CD4-positive, alpha-beta T cell treated with Interleukin-2 at 100 ng/mL for 4 hours (primary cell): Measurements from ENCODE around the gene ATRNL1.
"Not testable (repeated sequence)": the region's sequence is repeated elsewhere in the genome, so short reads cannot be mapped to it uniquely, and the experiment has no call there.

Experiments used
- DNase-seq: peaks from one replicate; pipeline ENCODE4 v3.0.0-alpha.2; 2020; ENCODE audit warnings: low spot score

ATRNL1 gene

GRCh38 chr10:115417585-115418265 is 324.6 kb downstream of the ATRNL1 start:
- no peak for DNase-seq

- no peak for DNase-seq
These were observed 329.5 kb downstream of the ATRNL1 start for GRCh38 chr10:115422624-115423023.

- no peak for DNase-seq
These were observed 334.4 kb downstream of the ATRNL1 start for GRCh38 chr10:115427611-115428010.

GRCh38 chr10:115432188-115432819 is 339.1 kb downstream of the ATRNL1 start:
- DNase-seq = no peak

GRCh38 chr10:115436999-115437398 is 343.8 kb downstream of the ATRNL1 start:
- DNase-seq = no peak

DNA sequence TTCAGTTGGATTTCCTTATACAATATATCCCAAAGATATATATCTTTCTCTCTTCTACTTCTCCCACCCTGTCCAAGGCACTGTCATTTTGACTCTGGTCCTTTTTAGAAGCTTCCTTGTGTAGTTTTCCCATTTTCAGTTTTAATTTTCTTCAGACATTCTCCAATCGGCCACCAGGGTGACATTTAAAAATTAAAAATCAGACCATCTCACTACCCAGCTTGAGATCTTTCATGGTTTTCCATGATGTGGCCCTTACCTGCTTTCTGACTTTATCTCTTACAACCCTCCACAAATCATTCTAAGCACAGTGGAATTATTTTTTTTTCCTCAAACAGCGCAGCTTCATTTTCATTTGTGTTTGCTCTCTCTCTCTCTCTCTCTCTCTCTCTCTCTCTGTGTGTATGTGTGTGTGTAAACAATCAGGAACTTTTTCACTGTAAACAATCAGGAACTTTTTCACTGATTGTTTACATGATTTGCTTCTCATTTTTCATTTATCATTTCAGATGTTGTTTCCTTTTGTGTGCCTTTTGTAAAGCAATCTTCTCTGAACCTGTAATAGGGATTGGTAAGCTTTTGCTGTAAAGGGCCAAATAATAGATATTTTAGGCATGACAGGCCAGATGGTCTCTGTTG is 348.9 kb downstream of the ATRNL1 start:
- DNase-seq = no peak

DNA sequence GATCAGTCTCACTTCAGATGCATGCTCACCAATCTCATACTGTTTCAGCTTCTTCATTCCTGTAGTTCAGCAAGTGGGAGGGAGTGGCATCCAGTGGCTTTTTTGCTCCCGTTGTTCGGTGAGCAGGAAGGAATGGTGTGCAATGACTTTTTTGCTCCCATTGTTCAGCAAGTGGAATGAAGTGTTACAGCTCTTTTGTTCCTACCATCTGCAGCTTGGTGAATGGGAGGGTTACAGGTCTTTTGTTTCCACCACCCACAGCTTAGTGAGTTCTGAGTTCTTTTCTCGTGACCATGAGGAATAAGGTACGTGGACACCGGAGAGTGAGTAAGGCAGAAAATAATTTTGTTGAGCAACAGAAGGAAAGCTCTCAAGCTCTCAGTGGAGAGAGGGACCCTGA is 363.6 kb downstream of the ATRNL1 start:
- no peak for DNase-seq

GRCh38 chr10:115483294-115483693 is 390.1 kb downstream of the ATRNL1 start:
- no peak for DNase-seq

DNA sequence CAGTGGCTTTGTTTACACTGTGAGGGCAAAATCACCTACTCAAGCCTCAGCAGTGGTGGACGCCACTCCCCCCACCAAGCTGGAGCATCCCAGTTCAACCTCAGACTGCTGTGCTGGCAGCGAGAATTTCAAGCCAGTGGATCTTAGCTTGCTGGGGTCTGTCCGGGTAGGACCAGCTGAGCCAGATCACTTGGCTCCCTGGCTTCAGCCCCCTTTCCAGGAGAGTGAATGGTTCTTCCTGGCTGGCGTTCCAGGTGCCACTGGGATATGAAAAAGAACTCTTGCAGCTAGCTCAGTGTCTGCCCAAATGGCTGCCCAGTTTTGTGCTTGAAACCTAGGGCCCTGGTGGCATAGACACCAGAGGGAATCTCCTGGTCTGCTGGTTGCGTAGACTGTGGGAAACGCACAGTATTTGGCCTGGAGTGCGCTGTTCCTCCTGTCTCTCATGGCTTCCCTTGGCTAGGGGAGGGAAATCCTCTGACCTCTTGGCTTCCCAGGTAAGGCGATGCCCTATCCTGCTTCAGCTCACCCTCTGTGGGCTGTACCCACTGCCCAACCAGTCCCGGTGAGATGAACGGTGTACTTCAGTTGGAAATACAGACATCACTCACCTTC is 398.5 kb downstream of the ATRNL1 start:
- DNase-seq = no peak

- DNase-seq = no peak
These were observed 410.4 kb downstream of the ATRNL1 start for GRCh38 chr10:115503546-115503945.

GRCh38 chr10:115514895-115515294 is 421.7 kb downstream of the ATRNL1 start:
- no peak for DNase-seq

DNA sequence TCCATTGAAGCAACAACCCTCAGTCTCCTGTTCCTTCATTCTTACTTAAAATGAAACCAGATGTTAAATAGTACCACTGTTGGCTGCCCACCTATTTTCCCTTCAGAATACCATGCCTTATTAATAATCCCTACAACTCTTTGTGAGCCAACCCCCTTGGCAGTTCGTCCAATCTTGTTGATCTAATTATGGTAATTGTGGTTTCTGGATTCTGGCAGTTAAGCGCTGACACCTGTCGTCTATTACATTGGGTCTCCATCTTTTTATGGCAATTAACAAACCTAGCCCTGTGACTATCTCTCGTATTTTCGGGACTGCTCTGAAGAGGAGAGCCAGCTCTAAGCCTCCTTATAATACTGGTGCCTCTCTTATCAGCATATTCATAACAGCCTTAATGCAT is 432.0 kb downstream of the ATRNL1 start:
- DNase-seq = no peak

DNA sequence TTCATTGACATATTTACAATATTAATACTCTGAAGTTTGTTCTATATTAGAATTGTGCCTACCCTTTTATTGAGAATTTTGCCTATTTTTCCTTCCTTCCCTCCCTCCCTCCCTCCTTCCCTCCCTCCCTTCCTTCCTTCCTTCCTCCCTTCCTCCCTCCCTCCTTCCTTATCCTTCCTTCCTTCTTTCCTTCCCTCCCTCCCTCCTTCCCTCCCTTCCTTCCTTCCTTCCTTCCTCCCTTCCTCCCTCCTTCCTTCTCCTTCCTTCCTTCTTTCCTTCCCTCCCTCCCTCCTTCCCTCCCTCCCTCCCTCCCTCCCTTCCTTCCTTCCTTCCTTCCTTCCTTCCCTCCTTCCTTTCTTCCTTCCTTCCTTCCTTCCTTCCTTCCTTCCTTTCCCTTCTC is 434.5 kb downstream of the ATRNL1 start:
- not testable (repeated sequence) for DNase-seq

- not testable (repeated sequence) for DNase-seq
These were observed 443.2 kb downstream of the ATRNL1 start for GRCh38 chr10:115536401-115536800.

- DNase-seq = no peak
These were observed 446.1 kb downstream of the ATRNL1 start for GRCh38 chr10:115539142-115539762.

DNA sequence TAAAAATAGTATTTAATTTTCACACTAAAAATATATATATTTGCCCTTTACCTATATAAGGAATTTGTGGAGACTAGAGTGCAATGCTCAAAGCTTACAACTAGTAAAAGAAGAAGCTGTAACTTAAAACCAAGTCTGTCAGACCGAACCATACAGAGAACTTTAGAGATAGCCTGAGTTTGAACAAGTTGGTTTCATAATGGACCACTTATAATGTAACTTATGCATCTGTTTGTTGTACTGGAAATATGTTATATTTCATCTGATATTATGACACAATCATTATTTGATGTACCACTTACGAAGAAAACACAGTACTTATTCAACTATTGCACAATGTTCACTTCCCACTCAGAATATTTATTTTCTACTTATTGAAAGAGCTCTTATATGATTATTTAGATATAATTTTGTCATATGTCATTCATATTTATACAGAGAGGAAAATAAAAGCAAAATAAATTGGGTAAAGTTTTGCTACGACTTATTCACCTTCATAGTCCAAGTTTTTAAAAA is 462.8 kb downstream of the ATRNL1 start:
- no peak for DNase-seq

GRCh38 chr10:115558252-115558651 is 465.1 kb downstream of the ATRNL1 start:
- no peak for DNase-seq

GRCh38 chr10:115566867-115567266 is 473.7 kb downstream of the ATRNL1 start:
- no peak for DNase-seq

GRCh38 chr10:115572740-115573455 is 479.7 kb downstream of the ATRNL1 start:
- no peak for DNase-seq

DNA sequence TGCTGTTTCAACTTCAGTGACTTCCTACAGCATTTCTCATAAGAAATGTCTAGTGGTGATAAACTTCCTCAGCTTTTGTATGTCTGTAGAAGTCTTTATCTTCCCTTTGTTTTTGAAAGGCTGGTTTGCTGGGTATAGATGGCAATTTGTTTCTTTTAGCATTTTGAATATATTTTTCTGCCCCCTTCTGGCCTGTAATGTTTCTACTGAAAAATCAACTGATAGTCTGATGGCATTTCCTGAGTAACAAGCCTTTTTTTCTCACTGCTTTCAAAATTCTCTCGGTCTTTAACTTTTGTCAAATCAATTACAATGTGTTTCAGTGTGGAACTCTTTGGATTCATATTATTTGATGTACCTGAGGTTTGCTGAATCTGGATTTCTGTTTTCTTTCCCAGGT is 487.1 kb downstream of the ATRNL1 start:
- no peak for DNase-seq

GRCh38 chr10:115593060-115593459 is 499.9 kb downstream of the ATRNL1 start:
- DNase-seq = no peak

DNA sequence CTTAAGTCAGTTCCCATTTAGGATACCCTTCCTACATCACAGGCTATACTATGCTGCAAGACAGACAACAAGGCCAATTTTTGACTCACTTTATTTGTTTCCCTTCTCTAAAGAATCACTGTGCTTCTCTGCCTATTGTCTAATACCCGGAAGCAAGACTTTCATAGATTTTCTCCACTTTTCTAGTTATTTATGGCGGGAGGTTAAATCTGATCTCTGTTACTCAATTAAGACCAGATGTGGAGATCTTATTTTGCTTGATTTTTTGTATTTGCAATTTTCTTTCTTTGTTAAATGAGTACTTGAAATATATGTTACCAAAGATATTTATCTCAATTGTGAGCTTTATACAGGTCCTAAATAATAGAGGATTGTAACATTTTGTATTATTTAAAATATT is 511.5 kb downstream of the ATRNL1 start:
- no peak for DNase-seq
